Hematopoietic multipotent progenitor cell (in vitro differentiated cells): ENCODE data around the gene PITHD1. TPM values are rescaled to one million over a fixed set of nuclear protein-coding genes. Genes with fewer than 3 reads are reported as not detected.
"Not testable (repeated sequence)": the region's sequence is repeated elsewhere in the genome, so short reads cannot be mapped to it uniquely, and the experiment has no call there.

Experiments
- DNase-seq, 3 donors: peaks; one replicate each; pipeline ENCODE4 v3.0.0-alpha.2; 2011 to 2015; ENCODE audit warnings: low read depth in 2 of 3, low spot score in 2 of 3
- total RNA-seq: library from RNA; depleted of rRNA; stranded (reverse); fragments of >200 nt; gene quantifications from one replicate; pipeline ENCODE4 v1.2.3, GENCODE V29; 2012

PITHD1 gene
- total RNA-seq, 1 donor = 34.5 TPM

DNA sequence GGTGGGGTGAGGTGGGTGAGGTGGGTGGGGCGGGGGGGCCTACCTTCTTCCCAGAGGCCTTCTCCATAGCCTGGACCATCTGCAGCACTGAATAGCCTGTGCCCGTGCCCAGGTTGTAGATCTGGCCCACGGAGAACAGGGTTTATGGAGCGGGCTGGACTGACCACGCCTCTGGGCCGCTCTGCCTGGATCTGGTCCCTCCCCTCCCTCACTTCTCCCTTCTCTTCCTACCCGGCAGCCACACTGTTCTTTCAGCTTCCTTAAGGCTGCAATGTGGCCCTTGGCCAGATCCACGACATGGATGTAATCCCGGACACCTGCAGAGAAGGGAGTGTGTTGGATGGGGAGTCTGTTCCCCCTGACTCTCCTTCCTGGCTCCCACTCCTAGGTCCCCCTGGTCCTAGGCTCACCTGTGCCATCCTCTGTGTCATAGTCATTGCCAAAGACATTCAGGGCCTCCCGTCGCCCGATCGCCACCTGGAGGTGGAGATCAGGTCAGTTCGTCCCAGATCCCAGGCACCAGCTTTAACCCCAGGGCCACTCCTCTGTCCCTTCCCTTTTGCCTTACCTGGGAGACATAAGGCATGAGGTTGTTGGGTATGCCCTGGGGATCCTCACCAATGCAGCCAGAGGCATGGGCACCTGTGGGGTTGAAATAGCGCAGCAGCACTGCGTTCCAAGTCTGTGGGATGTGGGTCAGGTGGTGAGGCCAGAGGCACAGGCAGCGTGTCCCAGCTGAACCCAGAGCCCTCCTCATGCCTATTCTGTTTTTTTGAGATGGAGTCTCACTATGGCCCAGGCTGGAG lies 18.5 kb downstream of the PITHD1 start:
- no peak for DNase-seq

DNA sequence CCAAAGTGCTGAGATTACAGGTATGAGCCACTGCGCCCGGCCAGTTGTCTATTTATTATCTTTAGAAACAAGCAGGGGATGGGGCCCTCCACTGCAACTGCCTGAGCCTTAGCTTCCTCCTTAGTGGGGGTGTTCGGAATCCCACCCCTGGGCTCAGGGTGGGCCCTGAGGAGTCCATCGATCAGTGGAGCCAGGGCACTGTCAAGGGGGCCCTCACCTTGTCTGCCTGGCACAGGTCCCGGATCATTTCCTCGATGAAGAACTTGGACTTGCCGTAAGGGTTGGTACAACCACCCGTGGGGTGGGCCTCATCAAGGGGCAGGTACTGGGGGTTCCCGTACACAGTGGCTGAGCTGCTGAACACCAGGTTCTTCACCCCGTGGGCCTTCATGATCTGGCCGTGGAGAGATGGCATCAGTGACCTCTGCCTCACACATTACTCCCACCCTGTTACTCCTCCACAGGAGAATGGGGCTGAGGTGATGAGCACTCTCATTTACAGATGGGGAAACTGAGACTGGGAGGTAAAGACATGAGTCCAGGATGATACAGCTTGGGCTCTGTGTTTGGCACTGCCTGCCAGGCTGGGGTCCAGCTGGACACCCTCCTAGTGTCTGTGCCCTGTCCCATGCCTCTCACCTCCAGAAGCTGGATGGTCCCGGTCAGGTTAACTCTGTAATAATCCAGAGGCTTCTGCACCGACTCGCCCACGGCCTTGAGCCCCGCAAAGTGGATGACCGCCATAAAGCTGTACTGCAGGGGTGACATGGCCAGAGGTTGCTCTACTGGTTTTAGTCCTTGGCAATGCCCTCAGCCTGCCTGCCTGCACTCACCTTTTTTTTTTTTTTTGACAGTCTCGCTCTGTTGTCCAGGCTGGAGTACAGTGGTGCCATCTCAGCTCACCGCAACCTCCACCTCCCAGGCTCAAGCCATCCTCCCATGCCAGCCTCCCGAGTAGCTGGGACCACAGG lies 19.5 kb downstream of the PITHD1 start:
- no peak for DNase-seq

DNA sequence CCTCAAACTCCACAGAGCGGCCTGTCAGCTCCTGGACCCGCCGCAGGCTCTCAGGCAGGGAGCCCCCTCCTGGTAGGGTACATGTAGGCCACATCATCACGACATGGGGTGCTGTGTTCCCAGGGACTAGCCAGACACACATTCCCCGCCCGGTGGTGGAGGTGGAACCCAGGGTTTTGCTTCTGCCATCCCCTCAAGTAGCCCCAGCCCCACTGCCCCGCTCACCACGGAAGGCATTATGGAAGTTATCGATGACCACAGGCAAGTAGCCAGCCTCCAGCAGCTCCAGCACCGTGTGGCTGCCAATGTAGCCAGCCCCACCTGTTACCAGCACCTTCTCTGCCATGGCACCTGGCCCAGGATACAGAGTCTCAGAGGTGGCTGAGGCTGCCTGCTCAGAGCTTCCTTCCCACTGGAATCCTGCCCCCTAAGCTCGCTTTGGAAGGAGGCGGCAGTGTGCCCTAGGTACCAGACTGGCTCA lies 20.5 kb downstream of the PITHD1 start:
- no peak for DNase-seq

DNA sequence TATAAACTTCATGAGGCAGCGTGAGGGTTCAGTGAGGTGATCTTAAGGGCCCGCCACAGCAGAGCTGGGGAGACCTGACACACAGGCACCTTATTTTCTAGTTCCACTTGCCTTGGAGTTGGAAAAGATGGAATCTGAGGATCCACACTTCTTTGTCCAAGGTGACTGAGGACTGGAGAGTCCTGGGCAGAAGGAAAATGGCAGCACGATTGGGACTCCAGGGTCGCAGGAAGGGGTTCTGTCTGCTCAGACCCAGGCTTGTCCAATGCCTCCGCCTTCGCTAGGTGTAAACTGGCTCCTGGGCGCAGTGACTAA lies 21.0 kb downstream of the PITHD1 start:
- no peak for DNase-seq

DNA sequence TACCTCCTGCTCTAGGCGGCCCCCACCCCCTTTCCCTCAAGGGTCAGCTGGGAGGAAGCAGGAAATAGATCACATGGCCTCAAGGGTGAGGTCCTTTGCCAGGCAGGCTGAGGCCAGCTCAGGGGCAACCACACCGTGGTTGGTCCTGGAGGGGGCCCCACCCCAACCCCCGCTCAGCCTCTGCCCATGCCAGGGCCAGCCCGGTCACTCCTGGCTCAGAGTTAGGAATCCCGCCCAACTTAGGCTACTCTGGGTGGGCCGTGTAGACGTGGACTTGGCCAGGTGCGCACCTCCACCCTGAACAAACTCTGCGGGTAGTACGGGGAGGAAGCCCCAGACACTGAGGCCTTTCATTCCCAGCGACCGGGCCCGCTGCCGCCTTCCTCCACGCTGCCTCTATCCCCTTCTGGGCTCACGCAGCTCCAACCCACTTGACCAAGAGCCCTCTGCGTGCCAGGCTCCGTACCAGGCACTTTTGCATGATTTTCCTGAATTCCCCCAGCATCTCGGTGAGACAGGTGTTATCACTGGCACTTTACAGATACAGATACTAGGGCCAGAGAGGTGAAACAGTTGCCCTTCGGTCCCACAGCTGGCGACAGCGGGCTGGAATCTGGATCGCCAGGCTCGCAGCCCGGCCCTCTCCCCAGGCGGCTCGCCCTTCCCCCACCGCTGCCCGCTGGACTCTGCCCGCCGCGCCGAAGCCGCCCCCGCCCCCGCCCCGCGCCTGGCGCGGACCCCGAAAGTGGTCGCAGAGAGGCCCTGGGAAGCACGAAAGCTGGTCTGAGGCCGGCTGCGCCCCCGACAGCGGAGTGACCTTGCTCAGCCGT lies 21.6 kb downstream of the PITHD1 start:
- no peak for DNase-seq

DNA sequence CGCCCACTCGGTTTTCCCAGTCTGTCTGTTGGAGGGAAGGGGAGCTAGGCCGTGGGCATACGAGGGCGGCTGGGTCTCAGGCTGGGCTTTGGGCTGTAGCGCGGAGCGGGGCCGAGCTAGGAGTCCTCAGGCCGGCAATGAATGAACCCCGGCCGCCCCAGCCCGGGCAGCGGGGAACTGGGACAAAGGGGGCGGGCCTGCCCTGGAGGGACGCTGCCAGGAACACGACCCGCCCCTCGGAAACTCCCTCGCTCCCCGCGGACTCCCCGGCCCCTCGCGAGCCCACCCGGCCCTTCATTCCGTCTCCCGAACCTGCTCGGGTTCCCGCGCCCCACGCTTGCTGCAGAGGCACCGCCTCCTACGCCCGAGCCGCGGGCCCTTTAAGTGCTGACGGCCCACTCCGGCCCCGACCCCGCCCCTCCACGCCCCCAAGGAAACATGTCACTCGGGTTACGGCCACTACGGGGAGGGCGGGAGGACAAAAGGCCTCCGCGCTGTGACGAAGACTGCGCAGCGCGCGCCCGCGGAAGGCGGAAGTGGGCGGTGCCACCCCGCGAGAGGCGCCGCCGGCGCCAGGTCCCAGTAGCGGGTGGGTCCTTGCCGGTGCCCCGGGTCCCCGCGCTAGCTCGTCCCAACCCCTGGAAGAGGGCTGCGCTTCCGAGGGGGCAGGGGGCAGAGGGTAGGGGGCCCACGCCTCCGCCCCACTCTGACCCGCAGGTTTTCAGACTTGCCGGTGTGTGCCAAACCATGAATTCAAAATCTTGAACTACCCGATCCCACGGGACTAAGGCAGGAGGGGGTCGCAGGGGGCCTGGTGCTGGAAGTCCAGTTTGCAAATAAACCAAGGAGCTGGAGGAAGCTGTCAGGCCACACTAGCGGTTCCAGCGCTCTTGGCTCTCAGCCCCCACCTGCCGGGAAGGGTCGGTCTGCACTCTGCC lies 22.5 kb downstream of the PITHD1 start, which contains the start of gene GALE:
GALE (minus strand) TSS at position 355 of the 938 bp plus-strand sequence. CDS start 1,747 bp downstream, outside the sequence.
- DNase-seq = peak; percentile 97 to 98 (median 98)

DNA sequence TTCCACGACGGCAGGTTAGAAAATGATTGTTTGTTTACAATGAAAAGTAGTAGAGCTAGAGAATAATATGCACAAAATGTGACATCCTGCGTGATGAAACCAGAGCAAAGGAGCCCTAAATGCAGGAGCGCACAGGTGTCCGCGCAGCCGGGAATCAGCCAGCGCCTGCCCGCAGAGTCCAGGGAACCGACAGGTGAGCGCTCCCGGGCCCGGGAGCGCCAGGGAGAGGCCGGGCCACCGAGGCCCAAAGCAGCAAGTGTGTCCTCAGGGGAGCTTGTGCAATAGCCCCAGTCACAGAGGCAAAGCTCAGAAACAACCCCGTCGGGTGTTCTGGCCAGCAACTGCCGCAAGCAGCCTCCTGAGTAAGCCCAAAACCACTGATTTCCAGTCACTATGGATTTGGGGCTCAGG lies 23.1 kb downstream of the PITHD1 start:
- no peak for DNase-seq

DNA sequence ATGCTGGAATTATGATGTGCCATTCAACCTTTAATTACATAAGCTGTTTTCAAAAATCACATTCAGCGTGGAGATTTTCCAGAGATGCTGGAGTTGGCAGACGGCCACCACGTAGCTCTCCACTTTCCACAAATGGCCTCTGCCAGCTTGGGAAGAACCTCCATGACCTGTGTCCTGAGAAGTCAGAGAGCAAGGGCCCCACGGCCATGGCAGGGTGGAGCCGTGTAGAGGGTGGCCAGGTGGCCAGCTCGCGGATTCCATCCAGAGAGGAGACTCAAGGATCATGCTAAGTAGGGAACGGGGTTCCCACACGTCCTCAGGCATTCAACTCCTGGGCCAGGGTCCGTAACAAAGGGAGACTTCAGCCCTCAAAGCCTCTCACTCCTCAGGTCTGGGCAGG lies 23.7 kb downstream of the PITHD1 start:
- no peak for DNase-seq

DNA sequence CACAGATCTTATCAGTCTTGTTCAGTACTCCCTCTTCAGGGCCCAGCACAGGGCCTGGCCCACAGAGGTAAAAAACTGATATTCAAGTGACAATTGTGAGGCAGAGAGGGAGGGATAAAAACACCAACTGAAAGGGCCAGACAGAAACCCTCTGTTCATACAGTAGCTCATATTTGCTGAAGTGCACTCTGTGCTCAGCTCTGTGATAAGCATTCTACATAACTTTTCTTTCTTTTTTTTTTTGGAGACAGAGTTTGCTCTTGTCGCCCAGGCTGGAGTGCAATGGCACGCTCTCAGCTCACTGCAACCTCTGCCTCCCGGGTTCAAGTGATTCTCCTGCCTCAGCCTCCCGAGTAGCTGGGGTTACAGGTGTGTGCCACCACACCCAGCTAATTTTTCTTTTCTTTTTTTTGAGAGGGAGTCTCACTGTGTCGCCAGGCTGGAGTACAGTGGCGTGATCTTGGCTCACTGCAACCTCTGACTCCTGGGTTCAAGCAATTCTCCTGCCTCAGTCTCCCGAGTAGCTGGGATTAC lies 24.7 kb downstream of the PITHD1 start:
- not testable (repeated sequence) for DNase-seq

DNA sequence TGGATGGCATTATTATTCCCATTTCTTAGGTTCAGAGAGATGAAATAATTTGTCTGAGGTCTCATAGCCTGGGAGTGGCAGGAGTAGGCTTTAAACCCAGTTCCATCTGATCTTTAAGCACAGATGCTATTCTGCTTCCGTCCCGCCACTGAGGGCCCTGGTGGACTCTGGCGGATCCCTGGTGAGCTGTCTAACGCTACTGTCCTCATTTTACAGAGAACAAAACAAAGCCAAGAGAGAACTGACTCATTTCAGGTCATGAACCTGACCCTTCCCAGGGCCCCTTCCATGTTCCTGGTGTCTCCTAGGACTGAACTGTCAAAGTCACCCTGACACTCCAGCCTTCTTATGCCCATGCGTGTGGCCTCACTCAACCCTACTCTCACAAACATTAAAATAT lies 25.5 kb downstream of the PITHD1 start:
- no peak for DNase-seq

DNA sequence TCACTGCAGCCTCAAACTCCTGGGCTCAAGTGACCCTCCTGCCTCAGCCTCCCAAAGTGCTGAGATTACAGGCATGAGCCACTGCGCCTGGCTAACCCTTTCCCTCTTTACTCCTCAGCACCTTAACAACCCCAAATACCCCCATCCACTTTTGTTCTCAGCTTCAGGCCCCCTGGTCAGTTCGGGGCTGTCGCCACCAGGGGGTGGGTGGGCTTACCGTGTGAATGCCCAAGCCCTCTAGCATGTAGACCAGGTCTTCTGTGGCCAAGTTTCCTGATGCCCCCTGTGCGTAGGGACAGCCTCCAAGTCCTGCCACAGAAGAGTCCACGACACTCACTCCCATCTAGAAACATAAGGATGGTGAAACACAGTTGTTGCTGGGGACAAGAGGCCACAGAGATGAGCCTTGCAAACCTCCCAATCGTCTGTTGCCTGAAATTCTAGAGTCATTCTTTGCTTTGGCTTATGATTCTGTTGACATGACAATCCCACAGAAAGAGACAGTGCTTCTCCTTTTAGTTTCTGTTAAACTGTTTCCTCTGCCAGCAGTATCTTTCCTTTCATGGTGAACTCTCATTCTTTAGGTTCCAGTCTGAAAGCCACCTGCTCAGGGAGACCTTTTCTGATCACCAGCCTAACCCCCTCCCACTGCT lies 26.1 kb downstream of the PITHD1 start:
- peak in 1 of 3 donors; percentile 29 for DNase-seq

DNA sequence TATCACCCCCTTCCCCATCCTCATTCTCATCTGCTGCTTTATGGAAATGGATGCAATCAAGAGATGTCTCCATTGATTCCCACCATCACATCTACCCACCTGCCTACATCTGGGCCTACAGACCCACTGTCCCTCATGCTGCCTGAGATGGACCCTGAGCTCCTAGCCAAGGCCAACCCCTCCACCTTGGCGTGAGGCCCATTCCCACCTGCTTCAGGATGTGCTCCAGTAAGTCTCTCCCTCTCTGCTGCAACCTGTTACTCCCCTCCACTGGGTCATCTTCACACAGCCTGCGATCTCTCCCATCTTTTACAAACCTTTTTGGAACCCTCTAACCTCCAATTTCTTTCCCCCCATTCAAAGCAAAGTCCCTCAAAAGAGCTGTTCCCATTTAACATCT lies 26.8 kb downstream of the PITHD1 start:
- no peak for DNase-seq

DNA sequence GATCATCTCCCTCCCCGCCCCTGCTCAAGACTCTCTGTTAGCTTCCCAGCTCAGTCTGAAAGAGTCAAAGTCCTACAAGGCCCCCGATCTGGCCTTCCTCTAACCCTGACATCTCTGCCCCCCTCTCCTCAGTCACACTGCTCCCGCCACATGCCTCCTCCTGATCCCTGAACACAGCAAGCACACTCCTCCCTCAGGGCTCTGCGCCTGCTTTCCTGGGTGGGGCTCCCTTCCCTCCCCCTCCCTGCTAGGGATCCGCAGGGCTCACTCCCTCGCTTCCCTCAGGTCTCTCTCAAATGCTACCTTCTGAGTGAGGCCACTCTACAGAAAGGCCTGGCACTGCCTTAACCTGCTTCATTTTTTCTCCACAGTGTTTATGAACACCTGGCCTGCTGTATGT lies 28.1 kb downstream of the PITHD1 start:
- no peak for DNase-seq

DNA sequence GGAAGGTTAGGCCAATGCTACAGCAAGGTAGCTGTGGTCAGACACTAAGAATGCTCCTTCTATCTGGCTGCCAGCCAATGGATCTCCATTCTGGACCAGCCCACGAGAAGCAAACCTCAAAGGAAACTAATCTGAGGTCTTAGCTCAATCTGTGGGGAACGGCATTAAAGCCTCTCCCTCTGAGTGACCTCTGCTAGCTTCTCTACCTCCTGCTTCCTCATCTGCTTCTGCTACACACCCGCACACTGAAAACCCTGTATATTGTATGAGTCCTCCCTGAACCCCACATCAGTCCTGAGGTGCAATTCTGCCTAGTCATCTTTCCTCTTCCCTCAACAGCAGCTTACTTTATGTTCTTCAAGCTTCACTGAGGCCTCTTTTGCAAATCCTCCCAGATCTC lies 29.2 kb downstream of the PITHD1 start:
- peak in 1 of 3 donors; percentile 71 for DNase-seq

DNA sequence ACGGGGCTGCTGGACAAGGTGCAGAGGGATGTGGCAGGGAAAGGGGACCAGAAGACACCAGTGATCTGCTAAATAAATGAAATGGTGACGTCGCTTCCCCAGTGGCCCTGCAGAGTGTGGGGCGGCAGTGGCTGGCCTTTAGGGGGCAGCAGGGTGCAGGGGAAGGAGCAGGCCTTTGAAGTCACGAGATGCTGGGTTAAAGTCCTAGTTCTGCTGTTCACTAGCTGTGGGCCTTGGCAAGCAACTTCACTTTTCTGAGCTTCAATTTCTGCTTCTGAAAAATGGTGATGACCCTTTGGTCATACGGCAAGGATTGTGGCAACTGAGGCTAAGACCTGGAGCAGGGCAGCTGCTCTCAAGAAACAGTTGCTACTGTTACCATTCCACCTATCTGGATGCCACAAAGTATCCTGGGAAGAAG lies 31.5 kb downstream of the PITHD1 start:
- peak; percentile 47 to 94 (median 88) for DNase-seq

DNA sequence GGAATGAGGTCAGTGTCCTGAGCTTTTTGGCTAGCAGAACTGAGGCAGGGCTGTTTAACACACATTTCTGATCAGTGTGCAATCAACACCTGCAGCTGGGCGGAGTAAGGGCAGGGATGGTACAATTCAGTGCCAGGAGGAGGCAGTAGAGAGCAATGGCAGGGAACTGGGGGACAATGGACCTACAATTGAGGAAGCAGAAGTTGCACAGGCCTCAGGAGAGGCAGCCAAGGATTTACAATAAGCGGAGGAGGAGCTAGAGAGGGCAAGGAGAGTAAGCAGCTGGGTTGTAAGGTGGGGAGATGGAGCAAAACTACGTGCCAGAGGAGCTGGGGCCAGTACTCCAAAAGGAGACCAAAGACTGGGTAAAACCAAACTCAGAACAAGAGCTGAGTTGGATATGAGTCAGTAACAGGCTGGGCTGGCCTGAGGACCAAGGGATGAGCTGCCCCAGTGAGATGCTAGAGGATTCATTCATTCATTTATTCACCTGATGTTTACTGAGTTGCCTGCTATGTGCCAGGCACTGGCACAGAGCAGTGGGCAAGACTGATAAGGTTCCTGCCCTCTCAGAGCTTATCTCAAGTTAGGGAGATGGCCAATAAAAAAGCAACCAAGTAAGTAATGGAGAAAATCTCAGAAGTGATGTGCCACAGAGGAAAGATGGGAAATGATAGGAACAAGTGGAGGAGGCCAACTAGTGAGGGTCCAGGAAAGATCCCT lies 32.8 kb downstream of the PITHD1 start:
- peak in 2 of 3 donors; percentile 88 to 94 for DNase-seq

DNA sequence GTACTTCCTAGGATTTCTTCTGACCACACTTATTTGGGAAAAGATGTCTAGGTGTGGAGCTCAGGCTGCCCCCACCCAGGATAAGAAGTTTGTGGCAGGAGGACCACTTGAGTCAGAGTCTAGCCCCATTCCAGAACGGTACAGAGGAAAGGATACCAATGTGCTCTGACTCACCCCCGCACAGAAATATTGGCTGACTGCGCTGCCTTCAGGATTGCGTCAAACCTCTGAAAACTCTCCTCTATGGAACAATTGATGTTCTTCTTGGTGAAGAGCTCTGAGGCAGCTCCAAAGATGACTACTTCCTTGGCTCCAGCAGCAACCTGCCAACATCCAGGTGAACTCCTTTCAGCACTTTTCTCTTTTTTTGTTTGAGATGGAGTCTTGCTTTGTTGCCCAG lies 35.8 kb downstream of the PITHD1 start:
- no peak for DNase-seq

DNA sequence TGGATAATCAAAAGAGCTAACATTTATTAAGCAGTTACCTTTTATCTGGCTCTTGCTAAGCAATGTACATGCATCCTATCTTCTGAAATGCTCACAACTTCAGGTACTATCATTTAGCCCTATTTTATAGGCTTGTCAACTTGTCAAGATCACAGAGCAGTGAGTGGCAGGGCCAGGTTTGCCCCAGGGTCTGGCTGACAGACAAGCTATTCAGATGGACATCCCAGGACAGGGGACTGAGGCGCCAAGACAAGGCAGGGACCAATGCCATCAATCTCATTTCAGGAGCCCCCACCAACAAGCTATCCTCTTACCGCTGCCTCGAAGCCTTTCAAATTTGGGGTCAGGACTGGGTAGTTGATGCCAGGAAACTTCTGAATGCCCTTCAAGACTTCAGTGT lies 38.1 kb downstream of the PITHD1 start:
- DNase-seq = no peak
